Activated CD4-positive, alpha-beta T cell treated with anti-CD3 and anti-CD28 coated beads for 36 hours (primary cell): ENCODE results near the gene FNDC3B. TPM values are rescaled to one million over a fixed set of nuclear protein-coding genes. Genes with fewer than 3 reads are reported as not detected.

ENCODE experiments used
- ATAC-seq: fragments of 200-7000 bp; cut with Tn5 transposase; one replicate; pipeline ENCODE4 v1.10.0; 2021; ENCODE audit warnings: mild to moderate bottlenecking, moderate library complexity
- CTCF ChIA-PET: fragments of 350-600 bp; sonication (Branson Sonifier 250); formaldehyde crosslinking; loops from one replicate; lab custom pipeline; 2021; ENCODE audit warnings: antibody characterized with exemption; lab: Charles Lee
- POLR2A ChIA-PET: fragments of 350-600 bp; sonication (Branson Sonifier 250); formaldehyde crosslinking; loops from one replicate; lab custom pipeline; 2021; ENCODE audit warnings: antibody characterized with exemption, inconsistent platforms; lab: Charles Lee
- DNase-seq: peaks from one replicate; pipeline ENCODE4 v3.0.0-alpha.2; 2020
- H3K27ac Mint-ChIP-seq: one replicate; pipeline ENCODE4 v1.8.0; 2021; ENCODE audit warnings: mixed read lengths
- H3K27me3 Mint-ChIP-seq: one replicate; pipeline ENCODE4 v1.8.0; 2021; ENCODE audit warnings: mixed read lengths
- H3K36me3 Mint-ChIP-seq: one replicate; pipeline ENCODE4 v1.8.0; 2021; ENCODE audit warnings: low read depth, mixed read lengths
- H3K4me1 Mint-ChIP-seq: one replicate; pipeline ENCODE4 v1.8.0; 2021; ENCODE audit warnings: mixed read lengths
- H3K4me3 Mint-ChIP-seq: one replicate; pipeline ENCODE4 v1.8.0; 2021; ENCODE audit warnings: mild to moderate bottlenecking, moderate library complexity, mixed read lengths
- H3K9me3 Mint-ChIP-seq: one replicate; pipeline ENCODE4 v1.8.0; 2021; ENCODE audit warnings: low read depth, mixed read lengths
- intact Hi-C, 2 experiments: fragments of 100-400 bp; cut with DNase I in 1 of 2; cut with micrococcal nuclease in 1 of 2; formaldehyde crosslinking; loops; one replicate each; pipeline versions ENCODE4 v1.14.2 to v1.15.1; 2022 to 2024; cut with DNase I, micrococcal nuclease
- total RNA-seq, 2 experiments: library from RNA; stranded (reverse); gene quantifications; one replicate each; pipeline ENCODE4 v1.2.3, GENCODE V29; 2021

Gene FNDC3B
- total RNA-seq, 2 experiments from 2014 or later, result 10.5 to 14.2 TPM

DNA sequence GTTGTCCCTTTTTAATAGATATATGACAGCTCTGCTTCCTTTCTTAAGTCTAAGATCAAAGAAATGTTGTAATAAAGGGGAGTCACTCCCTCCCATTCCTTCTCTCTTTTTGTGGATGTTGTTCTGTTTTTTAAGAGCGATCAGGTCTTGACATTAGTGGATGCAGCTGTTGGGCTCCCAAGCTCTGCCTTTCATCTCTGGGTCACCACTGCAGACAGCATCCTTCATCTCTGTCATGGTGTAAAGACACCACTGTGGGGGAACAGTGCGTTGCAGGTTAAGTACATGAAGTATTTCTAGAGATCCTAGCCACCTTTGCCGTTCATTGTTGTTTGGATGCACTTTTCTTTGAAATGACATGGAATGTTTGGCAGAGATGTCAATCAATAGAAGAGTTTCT, 17.7 kb downstream of the FNDC3B start:
- no peak overlapping the region for H3K4me3 Mint-ChIP-seq
- no peak for DNase-seq
- intact Hi-C loops, result no loop called here

DNA sequence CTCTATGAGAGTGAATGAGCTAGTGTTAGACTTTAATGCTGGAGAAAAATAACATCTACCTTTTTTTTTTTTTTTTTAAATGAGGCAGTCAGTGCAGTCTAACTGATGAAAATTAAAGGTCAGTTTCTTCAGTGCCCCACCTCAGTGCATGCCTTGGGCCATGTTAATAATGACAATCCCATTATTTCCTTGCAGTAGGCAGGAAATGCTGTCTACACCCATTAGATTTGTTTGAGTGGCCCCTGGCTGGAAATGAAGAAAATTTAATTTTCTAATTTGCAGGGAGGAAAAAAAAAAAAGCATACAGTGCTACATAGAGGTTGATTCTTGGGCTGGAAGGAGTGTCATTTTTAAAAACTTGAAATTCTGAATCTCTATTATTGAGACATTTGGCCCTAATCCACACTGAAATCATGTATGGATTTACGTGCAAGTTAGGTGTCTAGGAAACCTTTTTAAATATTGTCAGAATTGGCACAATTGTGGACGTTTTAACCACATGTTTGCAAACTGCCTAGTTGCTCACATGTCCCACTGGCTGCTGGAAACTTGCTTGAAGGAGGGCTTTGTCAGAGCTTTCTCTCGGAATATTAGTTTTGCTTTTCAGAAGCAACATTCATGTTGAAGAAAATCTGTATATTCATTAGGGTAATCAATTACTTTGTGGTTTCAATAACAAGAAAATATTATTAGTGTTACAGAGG, 18.4 kb downstream of the FNDC3B start:
- intact Hi-C loops, result no loop called here
- no peak for DNase-seq

More for the DNA sequence above, 17.7 kb downstream of the FNDC3B start:
- Mint-ChIP-seq H3K27ac (no peak overlapping the region), H3K9me3 (no peaks in the 10 kb centered on the region), H3K36me3 (peaks cover 7% of the 10 kb centered on the region), H3K4me1 (peaks cover 19% of the 10 kb centered on the region), H3K27me3 (no peaks in the 10 kb centered on the region)
- no peak for ATAC-seq
- CTCF ChIA-PET, result no interaction called here
- POLR2A ChIA-PET, result interaction anchor here (0.6 kb wide), 1 partner anchor 307 kb away, joined by 3 read pairs; no protein-coding TSS in a partner anchor

DNA sequence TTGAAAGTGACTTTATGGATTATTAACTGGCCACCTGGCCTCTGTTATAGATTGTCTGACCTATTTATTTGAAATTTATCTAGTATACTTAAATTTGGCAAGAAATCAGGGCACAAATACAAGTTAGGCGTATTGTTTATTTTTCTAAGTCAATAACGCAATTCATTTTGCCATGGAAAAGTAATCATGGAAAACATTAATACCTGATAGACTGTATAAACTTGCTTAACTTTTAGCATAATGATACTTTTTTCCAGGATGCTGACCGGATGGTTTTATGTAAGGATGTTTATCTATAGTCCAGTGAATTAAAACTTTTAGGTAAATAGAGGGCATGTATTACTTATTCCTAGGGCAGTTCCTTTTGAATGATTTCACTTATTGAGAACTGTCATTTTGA, 20.2 kb downstream of the FNDC3B start:
- Mint-ChIP-seq H3K27me3 (no peaks in the 10 kb centered on the region), H3K4me1 (peaks cover 20% of the 10 kb centered on the region), H3K9me3 (no peaks in the 10 kb centered on the region), H3K4me3 (no peak overlapping the region), H3K27ac (no peak overlapping the region), H3K36me3 (peaks cover 8% of the 10 kb centered on the region)
- POLR2A ChIA-PET, result no interaction called here
- DNase-seq, result no peak
- intact Hi-C loops, result no loop called here
- CTCF ChIA-PET, result no interaction called here
- no peak for ATAC-seq

More for the DNA sequence above, 18.4 kb downstream of the FNDC3B start:
- POLR2A ChIA-PET, result no interaction called here
- H3K27me3 Mint-ChIP-seq, result no peaks in the 10 kb centered on the region
- no peak overlapping the region for H3K4me3 Mint-ChIP-seq
- H3K9me3 Mint-ChIP-seq, result no peaks in the 10 kb centered on the region
- peaks cover 4% of the 10 kb centered on the region for H3K36me3 Mint-ChIP-seq
- peaks cover 20% of the 10 kb centered on the region for H3K4me1 Mint-ChIP-seq
- ATAC-seq, result no peak
- H3K27ac Mint-ChIP-seq, result no peak overlapping the region
- CTCF ChIA-PET, result no interaction called here

DNA sequence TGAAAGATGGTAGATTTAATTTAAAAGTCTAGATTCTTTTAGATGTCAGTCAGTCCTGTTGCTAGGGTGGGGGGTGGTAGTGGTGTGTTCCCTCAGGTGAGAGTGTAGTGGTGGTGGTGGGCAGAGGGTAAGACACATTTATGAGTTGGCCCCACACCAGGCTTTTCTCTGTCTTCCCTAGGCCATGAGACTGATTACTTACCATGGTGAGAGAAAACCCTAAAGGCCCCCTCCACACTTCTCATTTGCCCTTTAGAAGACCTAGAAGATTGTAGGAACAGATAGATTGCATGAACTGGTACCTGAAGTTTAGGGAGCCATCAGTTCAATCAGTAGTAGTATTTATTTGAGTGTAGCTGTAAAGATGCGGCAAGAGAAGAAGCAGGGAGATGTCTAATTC, 20.9 kb downstream of the FNDC3B start:
- Mint-ChIP-seq H3K4me3 (no peak overlapping the region), H3K36me3 (peaks cover 8% of the 10 kb centered on the region), H3K27ac (no peak overlapping the region), H3K9me3 (no peaks in the 10 kb centered on the region), H3K27me3 (no peaks in the 10 kb centered on the region), H3K4me1 (peaks cover 18% of the 10 kb centered on the region)
- ATAC-seq, result no peak
- ChIA-PET CTCF (no interaction called here), POLR2A (no interaction called here)
- intact Hi-C loops, result no loop called here
- DNase-seq, result no peak

DNA sequence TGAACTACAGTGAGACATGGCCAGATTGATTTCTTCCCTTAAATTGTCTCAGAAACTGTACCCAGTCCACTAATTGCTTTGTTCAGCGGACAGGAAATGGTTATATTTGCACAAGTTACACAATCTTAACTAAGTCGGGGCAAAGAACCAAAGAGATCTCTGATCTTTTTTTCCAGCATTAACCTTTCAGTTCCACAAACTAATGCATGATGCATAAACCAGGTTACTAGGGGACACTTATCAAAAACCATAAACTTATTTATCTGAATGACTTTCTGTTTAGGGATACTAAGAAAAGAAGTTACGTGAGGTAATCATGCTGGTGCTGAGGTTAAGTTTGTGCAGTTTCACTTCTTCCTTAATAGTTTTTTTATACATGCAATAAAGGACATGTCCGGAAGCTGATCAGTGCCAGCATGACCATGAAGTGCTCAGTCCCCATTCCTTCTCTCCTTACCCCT, 22.4 kb downstream of the FNDC3B start:
- no peak overlapping the region for H3K27ac Mint-ChIP-seq
- no peaks in the 10 kb centered on the region for H3K9me3 Mint-ChIP-seq
- DNase-seq (no peak), ATAC-seq (peak; percentile 12)
- H3K4me1 Mint-ChIP-seq, result peaks cover 14% of the 10 kb centered on the region
- peaks cover 6% of the 10 kb centered on the region for H3K36me3 Mint-ChIP-seq
- ChIA-PET CTCF (interaction anchor here (0.5 kb wide), 1 partner anchor 9 kb away, joined by 3 read pairs; no protein-coding TSS in a partner anchor), POLR2A (no interaction called here)
- H3K4me3 Mint-ChIP-seq, result no peak overlapping the region
- no peaks in the 10 kb centered on the region for H3K27me3 Mint-ChIP-seq
- intact Hi-C loops, result no loop called here

DNA sequence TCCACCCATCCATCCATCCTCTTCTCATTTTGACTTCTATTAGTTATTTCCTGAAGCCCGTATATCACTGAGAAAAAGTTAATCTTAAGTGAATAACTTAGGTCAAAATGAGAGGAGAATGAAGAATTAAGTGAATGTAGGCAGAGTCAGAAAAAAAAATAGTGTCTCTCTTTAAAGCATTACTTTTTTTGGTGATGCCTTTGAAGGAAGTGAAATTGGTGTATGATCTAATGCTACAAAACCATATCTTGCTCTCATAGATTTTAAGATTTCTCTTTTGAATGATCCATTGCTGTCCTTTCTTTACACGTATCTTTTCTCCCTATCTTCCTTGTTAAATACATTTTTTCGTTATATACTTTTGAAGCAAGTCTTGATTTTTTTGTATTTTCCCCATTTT, 23.4 kb downstream of the FNDC3B start:
- intact Hi-C loops, result no loop called here
- Mint-ChIP-seq H3K36me3 (peaks cover 6% of the 10 kb centered on the region), H3K27me3 (no peaks in the 10 kb centered on the region), H3K27ac (no peak overlapping the region), H3K4me3 (no peak overlapping the region), H3K4me1 (peaks cover 24% of the 10 kb centered on the region), H3K9me3 (no peaks in the 10 kb centered on the region)
- POLR2A ChIA-PET, result no interaction called here
- CTCF ChIA-PET, result no interaction called here
- ATAC-seq (no peak), DNase-seq (no peak)

DNA sequence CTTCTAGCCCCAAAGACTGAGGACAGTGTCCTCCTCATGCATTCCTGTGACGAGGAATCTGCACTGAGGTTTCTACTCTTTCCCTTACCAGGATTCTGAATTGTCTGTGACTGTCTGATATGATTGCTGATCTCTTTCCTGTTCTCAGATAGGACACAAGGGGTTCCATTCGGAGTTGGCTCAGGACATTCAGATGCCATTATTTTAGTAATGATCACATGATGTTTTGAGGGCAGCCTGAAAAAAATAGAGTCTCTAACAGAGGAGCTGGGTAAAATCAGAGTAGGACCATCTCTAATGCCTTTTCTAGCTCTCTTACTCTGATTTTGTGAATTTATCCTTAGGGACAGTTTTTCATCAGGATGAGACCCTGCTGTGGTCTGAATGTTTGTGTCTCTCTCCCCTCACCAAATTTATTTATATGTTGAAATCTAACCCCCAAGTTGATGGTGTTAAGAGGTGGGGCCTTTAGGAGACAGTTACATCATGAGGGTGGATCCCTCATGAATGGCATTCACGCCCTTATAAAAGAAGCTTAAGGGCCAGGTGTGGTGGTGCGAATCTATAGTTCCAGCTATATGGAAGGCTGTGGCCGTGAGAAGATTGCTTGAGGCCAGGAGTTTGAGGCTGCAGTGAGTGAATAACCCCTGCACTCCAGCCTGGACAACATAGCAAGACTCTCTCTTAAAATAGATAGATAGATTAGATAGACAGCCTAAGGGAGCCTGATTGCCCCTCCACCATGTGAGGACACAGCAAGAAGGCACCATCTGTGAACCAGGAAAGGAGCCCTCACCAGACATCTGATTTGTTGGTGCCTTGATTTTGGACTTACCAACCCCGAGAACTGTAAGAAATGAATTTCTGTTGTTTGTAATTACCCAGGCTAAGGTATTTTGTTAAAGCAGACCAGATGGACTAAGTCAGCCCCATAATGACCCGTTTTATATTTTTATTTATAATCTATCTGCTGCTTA, 24.4 kb downstream of the FNDC3B start:
- intact Hi-C loops, result no loop called here
- no peak overlapping the region for H3K27ac Mint-ChIP-seq
- H3K4me1 Mint-ChIP-seq, result peaks cover 28% of the 10 kb centered on the region
- no peak for DNase-seq
- CTCF ChIA-PET, result interaction anchor here (0.6 to 0.9 kb wide), 2 partner anchors 38 to 284 kb away, joined by 3 read pairs; no protein-coding TSS in a partner anchor
- no peak for ATAC-seq
- no peaks in the 10 kb centered on the region for H3K9me3 Mint-ChIP-seq
- H3K4me3 Mint-ChIP-seq, result no peak overlapping the region
- POLR2A ChIA-PET, result no interaction called here
- H3K36me3 Mint-ChIP-seq, result peaks cover 6% of the 10 kb centered on the region
- no peaks in the 10 kb centered on the region for H3K27me3 Mint-ChIP-seq

DNA sequence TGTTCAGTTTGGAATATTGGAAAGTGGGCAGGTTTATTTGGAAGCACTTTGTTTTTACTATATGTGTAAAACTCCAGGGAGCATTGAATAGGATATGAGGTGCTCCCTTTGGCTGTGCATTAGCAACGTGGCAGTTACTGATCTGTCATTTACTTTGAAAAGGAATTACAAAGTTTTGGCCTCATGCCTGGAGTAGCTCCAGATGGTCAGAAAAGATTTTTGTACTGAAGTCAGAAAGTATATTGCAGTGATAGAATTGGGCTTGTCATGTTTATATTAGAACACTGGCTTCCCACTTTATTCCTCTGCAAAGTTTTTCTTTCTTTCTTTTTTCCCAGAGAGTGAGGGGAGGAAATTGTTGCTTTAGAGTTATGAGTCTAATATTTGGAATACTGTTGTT, 26.1 kb downstream of the FNDC3B start:
- H3K27me3 Mint-ChIP-seq, result no peaks in the 10 kb centered on the region
- no peaks in the 10 kb centered on the region for H3K9me3 Mint-ChIP-seq
- no peak for DNase-seq
- intact Hi-C loops, result no loop called here
- no peak overlapping the region for H3K4me3 Mint-ChIP-seq
- ChIA-PET POLR2A (no interaction called here), CTCF (interaction anchor here (1.0 to 1.1 kb wide), 2 partner anchors 30 to 42 kb away, joined by 3 read pairs; no protein-coding TSS in a partner anchor)
- H3K27ac Mint-ChIP-seq, result no peak overlapping the region
- H3K4me1 Mint-ChIP-seq, result peaks cover 28% of the 10 kb centered on the region
- ATAC-seq, result no peak
- H3K36me3 Mint-ChIP-seq, result peaks cover 6% of the 10 kb centered on the region

DNA sequence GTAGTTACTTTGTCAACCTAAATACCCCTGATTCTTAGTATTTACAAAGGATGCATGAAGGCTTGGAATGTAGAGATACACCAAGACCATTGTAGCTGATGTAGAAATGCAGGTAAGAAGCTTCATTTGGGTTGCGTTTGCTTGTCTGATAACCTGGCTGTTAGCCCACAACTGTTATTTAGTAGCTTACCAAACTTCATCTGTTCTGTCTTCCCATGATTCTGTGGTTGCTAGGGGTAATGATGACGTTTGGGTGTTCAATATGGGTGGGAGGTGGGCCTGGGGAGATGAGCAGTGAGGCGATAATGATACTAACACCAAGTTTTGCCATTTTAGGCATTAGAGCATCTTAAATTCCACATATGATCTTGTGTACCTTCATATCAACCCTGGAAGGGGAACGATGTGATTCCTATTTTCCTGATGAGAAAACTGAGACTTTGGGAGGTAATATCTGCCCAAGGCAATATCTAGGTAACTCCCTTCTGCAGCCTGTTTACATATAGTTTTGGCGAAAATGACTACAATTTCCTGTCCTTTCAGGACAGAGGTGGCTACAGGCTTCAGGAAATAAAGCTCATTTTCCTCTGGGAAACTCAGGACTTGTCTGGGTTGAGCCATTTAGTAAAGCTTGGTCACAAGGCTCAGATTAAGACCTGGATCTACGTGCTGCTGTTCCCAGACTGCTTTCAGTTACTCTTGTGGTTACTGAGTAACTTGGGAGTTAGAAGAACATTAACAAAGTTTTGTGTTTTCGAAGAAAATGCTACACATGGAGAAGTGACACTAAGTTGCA, 26.8 kb downstream of the FNDC3B start:
- Mint-ChIP-seq H3K27ac (no peak overlapping the region), H3K27me3 (no peaks in the 10 kb centered on the region), H3K4me3 (no peak overlapping the region), H3K4me1 (peaks cover 28% of the 10 kb centered on the region), H3K9me3 (no peaks in the 10 kb centered on the region), H3K36me3 (peaks cover 6% of the 10 kb centered on the region)
- intact Hi-C loops, result no loop called here
- ATAC-seq (no peak), DNase-seq (no peak)
- CTCF ChIA-PET, result interaction anchor here (0.8 to 1.1 kb wide), 3 partner anchors 21 to 41 kb away, joined by 3 read pairs; no protein-coding TSS in a partner anchor
- POLR2A ChIA-PET, result no interaction called here

DNA sequence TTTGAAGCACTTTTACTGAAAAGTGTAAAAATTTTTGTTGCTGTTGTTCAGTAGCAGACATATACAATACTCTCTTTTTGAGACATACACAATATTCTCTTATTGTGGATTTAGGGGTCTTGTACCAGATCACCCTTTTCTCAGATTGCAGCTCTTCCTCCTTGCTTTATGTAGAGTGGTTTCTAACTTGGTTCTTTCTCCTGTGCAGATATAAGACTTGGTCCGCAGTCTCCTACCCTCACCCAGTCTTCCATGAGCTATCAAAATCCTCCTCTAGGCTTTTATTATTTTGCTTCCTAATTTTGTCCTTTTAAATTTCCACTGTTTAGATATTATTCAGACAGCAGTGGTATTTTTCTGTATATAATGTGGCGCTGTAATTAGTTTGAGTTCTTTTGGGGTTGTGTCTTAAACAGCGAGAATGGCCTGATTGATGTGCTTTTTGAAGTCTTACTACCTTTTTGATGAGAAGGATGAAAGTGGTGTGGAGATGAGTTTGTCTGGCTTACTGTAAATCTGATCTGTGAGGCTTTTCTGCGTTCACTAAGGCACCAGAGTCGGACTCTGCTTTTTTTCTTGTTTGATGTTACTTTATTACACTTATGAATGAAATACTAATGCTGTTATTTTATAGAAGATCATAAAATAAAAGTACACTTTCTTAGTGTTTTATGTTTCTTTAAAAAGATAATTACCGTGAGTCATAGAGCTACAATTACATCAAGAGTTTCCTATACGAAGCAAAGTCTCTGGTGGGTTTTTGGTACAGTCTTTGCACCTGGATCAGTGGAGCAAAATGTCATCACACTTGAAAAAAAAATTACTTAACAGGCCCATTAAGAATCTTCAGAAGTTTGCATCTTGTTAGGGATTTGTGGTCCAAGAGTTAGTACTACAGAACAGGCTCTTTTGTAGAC, 27.8 kb downstream of the FNDC3B start:
- Mint-ChIP-seq H3K9me3 (no peaks in the 10 kb centered on the region), H3K36me3 (peaks cover 6% of the 10 kb centered on the region), H3K4me3 (no peak overlapping the region), H3K27ac (no peak overlapping the region), H3K27me3 (no peaks in the 10 kb centered on the region), H3K4me1 (peaks cover 22% of the 10 kb centered on the region)
- ATAC-seq, result peak; percentile 39
- ChIA-PET POLR2A (no interaction called here), CTCF (interaction anchor here (0.5 to 0.8 kb wide), 2 partner anchors 22 to 186 kb away, joined by 3 read pairs; no protein-coding TSS in a partner anchor)
- DNase-seq, result no peak
- intact Hi-C loops, result no loop called here
